ENCODE measurements around the gene GPAT3. TPM values are rescaled to one million over a fixed set of nuclear protein-coding genes. Genes with fewer than 3 reads are reported as not detected.

GPAT3 gene
- total RNA-seq, 1 donor from 2014 or later: 1.5 TPM

DNA sequence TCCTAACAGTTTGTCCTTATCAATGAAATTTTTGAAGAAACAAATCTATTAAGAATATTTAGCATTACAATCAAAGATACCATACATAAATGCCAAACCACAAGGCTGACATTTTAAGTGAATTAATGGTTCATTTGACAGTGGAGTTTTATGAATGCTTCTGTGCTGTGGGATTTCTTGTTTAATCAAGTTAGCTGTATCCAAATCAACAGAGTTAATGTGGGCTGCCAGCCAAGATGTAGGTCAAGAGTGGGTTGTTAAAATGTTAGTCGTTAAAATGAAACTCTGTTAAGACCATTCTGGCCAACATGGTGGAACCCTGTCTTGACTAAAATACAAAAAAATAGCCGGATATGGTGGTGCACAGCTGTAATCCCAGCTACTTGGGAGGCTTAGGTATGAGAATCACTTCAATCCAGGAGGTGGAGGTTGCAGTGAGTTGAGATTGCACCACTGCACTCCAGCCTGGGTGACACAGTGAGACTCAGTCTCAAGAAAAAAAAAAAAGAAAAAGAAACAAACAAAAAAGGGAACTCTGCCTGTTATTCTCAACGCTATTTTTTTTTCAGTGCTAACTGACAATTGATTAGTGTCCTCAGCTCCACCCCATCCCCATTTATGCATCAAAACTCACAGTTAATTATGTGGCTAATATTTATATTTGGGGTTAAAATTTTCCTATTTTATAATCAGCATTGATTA is 20.2 kb downstream of the GPAT3 start:
- TF ChIP-seq, protein P1, sequence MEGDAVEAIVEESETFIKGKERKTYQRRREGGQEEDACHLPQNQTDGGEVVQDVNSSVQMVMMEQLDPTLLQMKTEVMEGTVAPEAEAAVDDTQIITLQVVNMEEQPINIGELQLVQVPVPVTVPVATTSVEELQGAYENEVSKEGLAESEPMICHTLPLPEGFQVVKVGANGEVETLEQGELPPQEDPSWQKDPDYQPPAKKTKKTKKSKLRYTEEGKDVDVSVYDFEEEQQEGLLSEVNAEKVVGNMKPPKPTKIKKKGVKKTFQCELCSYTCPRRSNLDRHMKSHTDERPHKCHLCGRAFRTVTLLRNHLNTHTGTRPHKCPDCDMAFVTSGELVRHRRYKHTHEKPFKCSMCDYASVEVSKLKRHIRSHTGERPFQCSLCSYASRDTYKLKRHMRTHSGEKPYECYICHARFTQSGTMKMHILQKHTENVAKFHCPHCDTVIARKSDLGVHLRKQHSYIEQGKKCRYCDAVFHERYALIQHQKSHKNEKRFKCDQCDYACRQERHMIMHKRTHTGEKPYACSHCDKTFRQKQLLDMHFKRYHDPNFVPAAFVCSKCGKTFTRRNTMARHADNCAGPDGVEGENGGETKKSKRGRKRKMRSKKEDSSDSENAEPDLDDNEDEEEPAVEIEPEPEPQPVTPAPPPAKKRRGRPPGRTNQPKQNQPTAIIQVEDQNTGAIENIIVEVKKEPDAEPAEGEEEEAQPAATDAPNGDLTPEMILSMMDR (IDR thresholded peaks at IDR 0.05): no peak
- Histone ChIP-seq H3K4me1 (no peaks in the 10 kb centered on the region), H3K9me3 (no peaks in the 10 kb centered on the region), H3K36me3 (no peaks in the 10 kb centered on the region), H3K4me3 (no peak overlapping the region), H3K27ac (no peak overlapping the region), H3K27me3 (no peaks in the 10 kb centered on the region)
- intact Hi-C loops (cut with DNase I): no loop called here
- DNase-seq (ENCODE audit: low spot score in 2 of 2): no peak

DNA sequence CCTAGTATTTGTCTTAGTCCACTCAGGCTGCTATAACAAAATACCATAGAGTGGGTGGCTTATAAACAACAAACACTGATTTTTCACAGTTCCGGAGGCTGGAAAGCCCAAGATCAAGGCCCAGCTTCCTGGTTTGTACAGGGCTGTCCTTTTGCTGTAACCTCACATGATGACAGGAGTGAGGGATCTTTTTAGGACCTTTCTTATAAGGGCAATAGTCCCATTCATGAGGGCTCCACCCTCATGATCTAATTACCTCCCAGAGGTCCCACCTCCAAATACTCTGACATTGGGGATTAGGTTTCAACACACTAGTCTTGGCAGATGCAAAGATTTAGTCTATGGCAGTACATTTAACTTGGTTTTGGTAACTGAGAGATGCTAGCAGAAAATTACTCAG is 20.9 kb downstream of the GPAT3 start:
- H3K4me3 ChIP-seq: no peak overlapping the region
- H3K27me3 ChIP-seq: no peaks in the 10 kb centered on the region
- intact Hi-C loops (cut with DNase I): no loop called here
- no peaks in the 10 kb centered on the region for H3K9me3 ChIP-seq
- no peak overlapping the region for H3K27ac ChIP-seq
- H3K4me1 ChIP-seq: no peaks in the 10 kb centered on the region
- DNase-seq (ENCODE audit: low spot score in 2 of 2): no peak
- TF ChIP-seq, protein P1 (IDR thresholded peaks at IDR 0.05): no peak
- H3K36me3 ChIP-seq: no peaks in the 10 kb centered on the region

DNA sequence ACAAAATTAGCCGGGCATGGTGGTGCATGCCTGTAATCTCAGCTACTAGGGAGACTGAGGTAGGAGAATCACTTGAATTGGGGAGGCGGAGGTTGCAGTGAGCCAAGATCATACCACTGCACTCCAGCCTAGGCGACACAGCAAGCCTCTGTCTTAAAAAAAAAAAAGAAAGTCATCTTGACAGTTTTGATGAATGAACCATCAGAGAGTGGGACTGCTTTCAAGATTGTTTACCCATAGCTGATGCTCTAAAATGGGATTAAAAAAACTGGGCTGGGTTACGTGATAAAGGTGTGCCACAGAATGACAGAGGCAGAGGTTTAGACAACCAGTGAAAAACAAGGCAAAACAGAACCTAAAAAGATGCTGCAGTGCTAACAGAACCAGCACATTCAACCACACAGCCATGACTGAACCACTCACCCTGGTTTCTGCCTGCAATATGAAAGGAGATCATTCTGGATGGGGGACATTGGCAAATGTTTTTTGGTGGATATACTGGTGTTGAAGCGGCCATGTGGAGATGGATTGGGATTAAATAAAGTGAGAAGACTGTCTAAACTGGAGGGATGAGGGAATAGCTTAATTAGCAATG is 22.2 kb downstream of the GPAT3 start:
- Histone ChIP-seq H3K27ac (no peak overlapping the region), H3K4me1 (no peaks in the 10 kb centered on the region), H3K27me3 (no peaks in the 10 kb centered on the region), H3K9me3 (no peaks in the 10 kb centered on the region), H3K36me3 (no peaks in the 10 kb centered on the region), H3K4me3 (no peak overlapping the region)
- TF ChIP-seq, protein P1 (IDR thresholded peaks at IDR 0.05): no peak
- intact Hi-C loops (cut with DNase I): no loop called here
- DNase-seq (ENCODE audit: low spot score in 2 of 2): no peak

DNA sequence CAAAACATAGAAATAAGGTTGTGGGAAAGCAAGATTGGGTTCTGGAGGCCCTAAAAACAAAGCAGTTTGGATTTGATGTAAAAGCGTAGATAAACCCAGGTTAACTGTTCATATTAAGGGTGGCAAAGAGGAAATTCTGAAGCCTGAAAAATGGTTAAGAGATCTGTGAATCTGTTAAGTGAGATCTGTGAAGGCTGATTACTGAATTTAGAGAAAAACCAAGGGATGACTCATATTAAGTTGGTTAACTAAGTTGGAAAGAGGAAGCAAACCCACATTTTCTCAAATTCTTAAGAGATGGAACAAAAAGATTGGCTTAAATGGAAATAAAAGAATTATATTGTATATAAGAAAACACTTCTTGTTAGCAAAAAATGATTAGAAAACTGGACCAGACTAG is 22.8 kb downstream of the GPAT3 start:
- H3K27ac ChIP-seq: no peak overlapping the region
- H3K36me3 ChIP-seq: no peaks in the 10 kb centered on the region
- H3K4me3 ChIP-seq: no peak overlapping the region
- TF ChIP-seq, protein P1 (IDR thresholded peaks at IDR 0.05): no peak
- no peak for DNase-seq (ENCODE audit: low spot score in 2 of 2)
- H3K27me3 ChIP-seq: no peaks in the 10 kb centered on the region
- H3K9me3 ChIP-seq: no peaks in the 10 kb centered on the region
- H3K4me1 ChIP-seq: no peaks in the 10 kb centered on the region
- intact Hi-C loops (cut with DNase I): no loop called here

DNA sequence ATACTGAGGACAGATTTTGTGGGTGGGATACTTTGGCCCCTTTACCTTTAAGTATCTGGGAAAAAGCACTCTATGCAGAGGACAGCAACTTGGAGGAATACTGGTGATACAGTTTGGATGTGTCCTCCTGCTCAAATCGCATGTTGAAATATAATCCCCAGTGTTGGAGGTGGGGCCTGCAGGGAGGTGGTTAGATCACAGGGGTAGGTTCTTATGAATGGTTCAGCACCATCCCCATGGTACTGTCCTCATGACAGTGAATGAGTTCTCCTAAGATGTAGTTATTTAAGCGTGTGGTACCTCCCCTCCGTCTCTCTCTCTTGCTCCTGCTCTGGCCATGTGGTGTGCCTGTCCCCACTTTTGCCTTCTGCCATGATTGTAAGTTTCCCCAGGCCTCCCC is 24.6 kb downstream of the GPAT3 start:
- no peaks in the 10 kb centered on the region for H3K4me1 ChIP-seq
- no peaks in the 10 kb centered on the region for H3K9me3 ChIP-seq
- no peak for DNase-seq (ENCODE audit: low spot score in 2 of 2)
- H3K27ac ChIP-seq: no peak overlapping the region
- intact Hi-C loops (cut with DNase I): no loop called here
- no peak overlapping the region for H3K4me3 ChIP-seq
- H3K27me3 ChIP-seq: no peaks in the 10 kb centered on the region
- TF ChIP-seq, protein P1 (IDR thresholded peaks at IDR 0.05): no peak
- H3K36me3 ChIP-seq: no peaks in the 10 kb centered on the region

All from ascending aorta (tissue), 2 donors.